ENCODE results near the gene TMEM19.

TMEM19 gene

DNA sequence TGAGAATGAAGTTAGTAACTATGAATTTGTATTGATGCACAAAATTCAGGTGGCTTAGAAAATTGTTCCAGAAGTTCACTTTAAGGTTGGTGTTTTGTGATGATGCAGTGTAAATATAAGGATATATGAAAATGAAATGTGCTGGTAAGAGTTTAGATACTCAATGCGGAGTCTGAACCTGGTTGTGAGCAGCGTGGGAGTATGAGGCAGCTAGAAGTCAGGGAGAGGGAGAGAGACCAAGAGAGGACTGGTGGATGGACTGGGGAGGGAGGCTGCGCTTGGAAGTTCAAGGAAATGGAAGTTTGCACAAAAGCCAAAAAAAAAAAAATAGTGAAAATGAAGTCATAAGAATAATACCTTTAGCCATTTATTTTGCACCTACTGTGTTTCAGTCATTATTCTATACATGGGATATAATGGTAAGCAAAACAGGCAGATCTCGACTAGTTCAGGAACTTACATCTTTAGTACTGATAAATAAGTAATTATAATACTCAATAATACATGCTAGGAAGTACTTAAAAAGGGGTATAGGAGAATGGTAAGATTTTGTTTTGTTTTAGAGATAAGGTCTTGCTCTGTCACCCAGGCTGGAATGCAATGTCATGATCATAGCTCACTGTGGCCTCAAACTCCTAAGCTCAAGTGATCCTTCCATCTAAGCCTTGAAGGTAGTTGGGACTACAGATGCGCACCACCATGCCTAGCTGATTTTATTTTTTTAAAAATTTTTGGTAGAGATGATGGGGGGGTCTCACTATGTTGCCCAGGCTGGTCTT, 58.8 kb downstream of the TMEM19 start:
- no peaks in the 10 kb centered on the region for H3K9me3 Mint-ChIP-seq
- H3K27me3 Mint-ChIP-seq: peaks cover 6% of the 10 kb centered on the region
- H3K36me3 Mint-ChIP-seq (ENCODE audit: low read depth): no peaks in the 10 kb centered on the region
- no peak overlapping the region for H3K27ac Mint-ChIP-seq
- no peaks in the 10 kb centered on the region for H3K4me1 Mint-ChIP-seq (ENCODE audit: low read depth)
- intact Hi-C loops (cut with micrococcal nuclease): loop anchor here (10.0 kb wide), 1 partner anchor 1150 kb away; no protein-coding TSS in a partner anchor
- no peak overlapping the region for H3K4me3 Mint-ChIP-seq

DNA sequence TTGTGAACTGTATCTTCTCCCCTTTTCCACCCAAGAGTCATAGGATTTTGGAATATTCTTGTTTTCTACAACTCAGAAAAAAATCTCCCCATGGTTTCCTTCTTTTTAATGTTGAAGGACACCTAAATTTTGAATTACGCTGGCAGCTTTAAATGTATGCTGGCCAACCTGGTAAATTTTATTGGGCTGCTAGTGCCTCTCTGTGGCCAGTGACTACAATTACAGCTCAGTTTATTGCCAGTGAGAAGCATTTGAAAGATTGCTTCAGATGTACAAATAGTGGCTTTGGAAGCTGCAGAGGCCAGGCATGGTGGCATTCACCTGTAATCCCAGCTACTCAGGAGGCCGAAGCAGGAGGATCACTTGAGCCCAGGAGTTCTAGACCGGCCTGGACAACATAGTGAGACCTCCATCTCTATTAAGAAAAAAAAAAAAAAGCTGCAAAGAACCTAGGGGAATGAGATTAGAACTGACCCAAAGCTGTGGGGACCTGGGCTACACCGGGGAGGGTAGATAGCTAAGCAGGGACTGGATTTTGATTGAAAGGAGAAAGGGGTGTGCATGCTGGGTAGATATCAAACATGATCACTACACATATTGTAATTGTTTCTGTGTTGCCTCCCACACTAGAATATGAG, 61.2 kb downstream of the TMEM19 start:
- no peak overlapping the region for H3K4me3 Mint-ChIP-seq
- intact Hi-C loops (cut with micrococcal nuclease): loop anchor here (1.0 to 10.0 kb wide), 3 partner anchors 86 to 1152 kb away; no protein-coding TSS in a partner anchor
- H3K27ac Mint-ChIP-seq: no peak overlapping the region
- H3K27me3 Mint-ChIP-seq: peaks cover 11% of the 10 kb centered on the region
- H3K36me3 Mint-ChIP-seq (ENCODE audit: low read depth): no peaks in the 10 kb centered on the region
- no peaks in the 10 kb centered on the region for H3K4me1 Mint-ChIP-seq (ENCODE audit: low read depth)
- no peaks in the 10 kb centered on the region for H3K9me3 Mint-ChIP-seq

- Mint-ChIP-seq H3K9me3 (no peaks in the 10 kb centered on the region), H3K4me3 (no peak overlapping the region), H3K27ac (no peak overlapping the region), H3K36me3 (ENCODE audit: low read depth) (no peaks in the 10 kb centered on the region), H3K27me3 (peaks cover 13% of the 10 kb centered on the region), H3K4me1 (ENCODE audit: low read depth) (no peaks in the 10 kb centered on the region)
- intact Hi-C loops (cut with micrococcal nuclease): loop anchor here (10.0 kb wide), 1 partner anchor 1153 kb away; no protein-coding TSS in a partner anchor
These were observed 62.4 kb downstream of the TMEM19 start for GRCh38 chr12:71748081-71748850.

GRCh38 chr12:71749666-71750065, 63.8 kb downstream of the TMEM19 start:
- intact Hi-C loops (cut with micrococcal nuclease): loop anchor here (10.0 kb wide), 1 partner anchor 1155 kb away; no protein-coding TSS in a partner anchor
- H3K36me3 Mint-ChIP-seq (ENCODE audit: low read depth): no peaks in the 10 kb centered on the region
- no peak overlapping the region for H3K27ac Mint-ChIP-seq
- H3K4me1 Mint-ChIP-seq (ENCODE audit: low read depth): peaks cover 9% of the 10 kb centered on the region
- no peak overlapping the region for H3K4me3 Mint-ChIP-seq
- no peaks in the 10 kb centered on the region for H3K9me3 Mint-ChIP-seq
- peaks cover 11% of the 10 kb centered on the region for H3K27me3 Mint-ChIP-seq

GRCh38 chr12:71752891-71753290, 67.0 kb downstream of the TMEM19 start:
- Mint-ChIP-seq H3K27me3 (peaks cover 11% of the 10 kb centered on the region), H3K4me3 (no peak overlapping the region), H3K9me3 (peaks cover 1% of the 10 kb centered on the region), H3K4me1 (ENCODE audit: low read depth) (peaks cover 16% of the 10 kb centered on the region), H3K36me3 (ENCODE audit: low read depth) (peaks cover 17% of the 10 kb centered on the region), H3K27ac (no peak overlapping the region)
- intact Hi-C loops (cut with micrococcal nuclease): no loop called here

All from dendritic cell treated with granulocyte-macrophage colony-stimulating factor and Interleukin-4, amounts not matched to agents 40 ng/mL and 50 ng/mL, for 4 days (primary cell).